GM12878 (cell line): Measurements from ENCODE around the gene GTF3C1. TPM values are rescaled to one million over a fixed set of nuclear protein-coding genes. Genes with fewer than 3 reads are reported as not detected.

Experiments
- ATAC-seq: fragments of 200-7000 bp; cut with Tn5 transposase; 3 replicates; pipeline ENCODE4 v1.9.1; 2020; ENCODE audit warnings: mild to moderate bottlenecking, moderate library complexity
- BruUV-seq: library from RNA; stranded (reverse); fragments of 400-500 nt; replicated peaks from 2 replicates; lab custom pipeline; 2021; lab: Mats Ljungman, UMichigan
- CTCF ChIA-PET: fragments of 300-600 bp; sonication (Branson Sonifier 250); formaldehyde crosslinking; extraction: SDS; loops from one replicate; lab custom pipeline; 2021; ENCODE audit warnings: inconsistent platforms; lab: Yijun Ruan, JAX
- POLR2A ChIA-PET: fragments of 350-600 bp; formaldehyde crosslinking; extraction: SDS; loops from one replicate; lab custom pipeline; 2021; ENCODE audit warnings: inconsistent platforms; lab: Charles Lee
- RAD21 ChIA-PET: fragments of 300-600 bp; sonication (Branson Sonifier 250); formaldehyde crosslinking; loops from one replicate; lab custom pipeline; 2023; ENCODE audit warnings: antibody characterized with exemption; ENCODE audit not compliant: unreplicated experiment; lab: Charles Lee
- SMC1A ChIA-PET: fragments of 300-600 bp; sonication (Branson Sonifier 250); formaldehyde crosslinking; loops from one replicate; lab custom pipeline; 2023; ENCODE audit not compliant: unreplicated experiment, uncharacterized antibody; lab: Charles Lee
- DNase-seq: peaks from one replicate; pipeline ENCODE4 v3.0.0-alpha.2; 2011; ENCODE audit warnings: low read depth, low spot score
- FAIRE-seq: peaks from 3 replicates; lab custom pipeline; 2011; peaks lifted over from hg19 to GRCh38; lab: Jason Lieb, UNC
- H2AFZ ChIP-seq: 2 replicates; pipeline ENCODE4 v1.6.0; 2011; ENCODE audit warnings: low read depth, low read length, control low read depth; ENCODE audit not compliant: control insufficient read depth
- H3K27ac ChIP-seq: 2 replicates; pipeline ENCODE4 v1.5.1; 2011; ENCODE audit warnings: control low read depth; ENCODE audit not compliant: control insufficient read depth, insufficient read depth
- H3K27me3 ChIP-seq, 2 experiments: replicated peaks in 1 of 2; 2 replicates each; pipeline versions ENCODE4 v1.6.0 to v1.6.1; 2011; ENCODE audit warnings: low read length in 1 of 2; ENCODE audit not compliant: control insufficient read depth in 2 of 2, insufficient read depth in 2 of 2
- H3K36me3 ChIP-seq, 2 experiments: 2 replicates each; pipeline ENCODE4 v1.5.1; 2011; ENCODE audit warnings: low read length in 1 of 2; ENCODE audit not compliant: control insufficient read depth in 2 of 2, insufficient read depth in 2 of 2
- H3K4me1 ChIP-seq: 2 replicates; pipeline ENCODE4 v1.6.1; 2011; ENCODE audit warnings: mild to moderate bottlenecking, low read length, moderate library complexity, mixed read lengths; ENCODE audit not compliant: control insufficient read depth, insufficient read depth
- H3K4me2 ChIP-seq: 2 replicates; pipeline ENCODE4 v1.6.0; 2011; ENCODE audit warnings: control low read depth; ENCODE audit not compliant: control insufficient read depth, insufficient read depth
- H3K4me3 ChIP-seq: fragments of 200-600 bp; sonication (generic); 2 replicates; pipeline ENCODE4 v1.5.1; 2016
- H3K79me2 ChIP-seq: 2 replicates; pipeline ENCODE4 v1.6.0; 2011; ENCODE audit warnings: low read length; ENCODE audit not compliant: control insufficient read depth, insufficient read depth
- H3K9ac ChIP-seq: 2 replicates; pipeline ENCODE4 v1.8.0; 2011; ENCODE audit warnings: low read length, control low read depth, mixed read lengths; ENCODE audit not compliant: control insufficient read depth, insufficient read depth
- H3K9me3 ChIP-seq: replicated peaks from 3 replicates; pipeline ENCODE4 v1.5.1; 2011; ENCODE audit warnings: mild to moderate bottlenecking, low read length; ENCODE audit not compliant: control insufficient read depth, insufficient read depth
- H4K20me1 ChIP-seq: 2 replicates; pipeline ENCODE4 v1.6.0; 2011; ENCODE audit not compliant: control insufficient read depth, insufficient read depth
- BCL11A ChIP-seq: IDR thresholded peaks from 2 replicates; pipeline ENCODE4 v1.6.1; 2011; ENCODE audit warnings: low read depth, low read length
- ELK1 ChIP-seq: IDR thresholded peaks from 2 replicates; pipeline ENCODE4 v1.6.1; 2012; ENCODE audit warnings: low read depth, low read length, improper control_type of control experiment
- IRF5 ChIP-seq: fragments of 450-650 bp; IDR thresholded peaks from 2 replicates; pipeline ENCODE4 v1.6.1; 2017; ENCODE audit warnings: borderline replicate concordance
- MTA2 ChIP-seq: fragments of 450-650 bp; IDR thresholded peaks from 2 replicates; pipeline ENCODE4 v1.6.1; 2016; ENCODE audit warnings: low read depth, mild to moderate bottlenecking, moderate library complexity
- RAD21 ChIP-seq: IDR thresholded peaks from 2 replicates; pipeline ENCODE4 v1.6.1; 2011; ENCODE audit warnings: mild to moderate bottlenecking, low read depth, low read length, moderate library complexity; ENCODE audit not compliant: insufficient read depth
- RAD51 ChIP-seq: fragments of 450-650 bp; IDR thresholded peaks from 2 replicates; pipeline ENCODE4 v1.6.1; 2016; ENCODE audit warnings: moderate library complexity, mild to moderate bottlenecking, inconsistent platforms
- RFX5 ChIP-seq: IDR thresholded peaks from 2 replicates; pipeline ENCODE4 v1.6.1; 2011; ENCODE audit warnings: low read depth, low read length, improper control_type of control experiment
- ZNF217 ChIP-seq: fragments of 450-650 bp; IDR thresholded peaks from 2 replicates; pipeline ENCODE4 v1.6.1; 2017; ENCODE audit warnings: antibody characterized with exemption, mild to moderate bottlenecking
- WGBS: methylation state at CpG from one replicate; pipeline ENCODE4 v1.1.6; 2016; ENCODE audit warnings: low lambda C conversion rate; ENCODE audit not compliant: insufficient replicate concordance, insufficient coverage; ENCODE audit errors: missing lambda C conversion rate; 5-methylcytosine and 5-hydroxymethylcytosine counted together
- in situ Hi-C: fragments of 300-500 bp; cut with MboI; formaldehyde crosslinking; loops from 9 replicates; pipeline ENCODE4 v1.14.3; 2018; ENCODE audit warnings: mixed read lengths
- intact Hi-C: fragments of 100-400 bp; cut with micrococcal nuclease; formaldehyde crosslinking; loops from one replicate; pipeline ENCODE4 v1.14.2; 2022; ENCODE audit not compliant: unreplicated experiment
- polyA plus RNA-seq, 11 experiments: library from polyadenylated mRNA; depleted of rRNA in 4 of 11; unstranded in 6 of 11; stranded (reverse) in 5 of 11; fragments of >200 nt; fragmentation: Nextera tagmentation in 4 of 11; fragmentation: Illumina TruSeq in 1 of 11; extraction: Ambion mirVana in 4 of 11; extraction: Trizol in 1 of 11; gene quantifications; 1 replicate in 1 of 11; 2 replicates in 10 of 11; pipeline versions ENCODE4 v1.2.1 to v1.2.3, GENCODE V29; 2011 to 2016; ENCODE audit warnings: inconsistent platforms in 2 of 11, missing spikeins in 2 of 11, low read depth in 1 of 11
- total RNA-seq, 4 experiments: library from RNA; depleted of rRNA in 3 of 4; stranded (reverse); fragments of >200 nt in 3 of 4; fragmentation: Illumina TruSeq in 1 of 4; extraction: Trizol in 1 of 4; gene quantifications; 2 replicates each; pipeline versions ENCODE4 v1.2.1 to v1.2.3, GENCODE V29; 2013 to 2021

GTF3C1 gene
- total and polyA plus RNA-seq, 10 of the 15 experiments (the other 5 are each of a cell fraction or from before 2014, with no cell fraction given) = 0.98 to 60.9 (median 34.3) TPM

GRCh38 chr16:27413956-27414355, 135.8 kb downstream of the GTF3C1 start (continued):
- TF ChIP-seq IRF5 (no peak), MTA2 (no peak), RAD21 (no peak), RAD51 (no peak), RFX5 (no peak), BCL11A (no peak)

GRCh38 chr16:27410761-27411160, 139.0 kb downstream of the GTF3C1 start:
- no peak for DNase-seq
- no TSS peak for BruUV-seq
- H2AFZ ChIP-seq = no peak overlapping the region
- H3K4me3 ChIP-seq = peak overlapping the region; percentile 67; the same call in 1 of the 2 replicates
- CTCF ChIA-PET = interaction anchor here (0.9 to 1.2 kb wide), 4 partner anchors 8 to 40 kb away, joined by 3 to 6 read pairs (median 4); no protein-coding TSS in a partner anchor
- H3K9ac ChIP-seq = no peak overlapping the region
- peaks cover 96% of the 10 kb centered on the region for H3K79me2 ChIP-seq
- H4K20me1 ChIP-seq = no peaks in the 10 kb centered on the region; the same call in 1 of the 2 replicates
- no peaks in the 10 kb centered on the region for H3K27me3 ChIP-seq
- in situ Hi-C loops (no loop called here), intact Hi-C loops (no loop called here)
- no peak overlapping the region for H3K27ac ChIP-seq
- H3K36me3 ChIP-seq = peaks cover 0 to 23% of the 10 kb centered on the region in 2 experiments
- RAD21 ChIA-PET = interaction anchor here (1.0 to 1.2 kb wide), 3 partner anchors 12 to 45 kb away, joined by 3 to 6 read pairs (median 4); no protein-coding TSS in a partner anchor
- POLR2A ChIA-PET = interaction anchor here (0.7 to 1.8 kb wide), 5 partner anchors 10 to 36 kb away, joined by 4 to 6 read pairs (median 5); no protein-coding TSS in a partner anchor
- peak overlapping the region; percentile 38; the same call in 1 of the 2 replicates for H3K4me2 ChIP-seq
- peaks cover 12% of the 10 kb centered on the region for H3K9me3 ChIP-seq
- peaks cover 27% of the 10 kb centered on the region for H3K4me1 ChIP-seq
- SMC1A ChIA-PET = interaction anchor here (0.6 to 1.8 kb wide), 8 partner anchors 10 to 40 kb away, joined by 3 to 12 read pairs (median 4); no protein-coding TSS in a partner anchor
- WGBS = 88% methylated on average over 1 of the region's 1 CpG
- FAIRE-seq = no peak
- TF ChIP-seq ZNF217 (0 out of 2 replicates have a peak, but pooled peaks have one; percentile 39), ELK1 (no peak)
- ATAC-seq = no peak

Other genes with a start within 250 kb of the GTF3C1 start
- gene IL4R, start 235.9 kb downstream of the GTF3C1 start, total RNA-seq (2014; rRNA removed) = 36.5 and 39.0 TPM in 2 replicates
- 33.8 and 34.3 TPM in 2 replicates for gene IL4R, start 235.9 kb downstream of the GTF3C1 start, total RNA-seq (2014; rRNA removed; fragmentation: Illumina TruSeq; extraction: Trizol)
- gene IL4R, start 235.9 kb downstream of the GTF3C1 start, total RNA-seq (2021) = 69.5 and 70.4 TPM in 2 replicates
- 42.8 and 69.2 TPM in 2 replicates for gene IL4R, start 235.9 kb downstream of the GTF3C1 start, polyA plus RNA-seq (2011; rRNA removed)
- 19.4 and 39.4 TPM in 2 replicates for gene IL4R, start 235.9 kb downstream of the GTF3C1 start, polyA plus RNA-seq (2014; fragmentation: Illumina TruSeq; extraction: Trizol)
- gene IL4R, start 235.9 kb downstream of the GTF3C1 start, polyA plus RNA-seq (2014; fragmentation: Nextera tagmentation; extraction: Ambion mirVana) = 1 to 10 TPM; 2.6 to 8.5 TPM
- gene IL4R, start 235.9 kb downstream of the GTF3C1 start, polyA plus RNA-seq (2014; rRNA removed) = 67.3 and 68.6 TPM in 2 replicates
- gene IL4R, start 235.9 kb downstream of the GTF3C1 start, polyA plus RNA-seq (2016; fragmentation: Nextera tagmentation; extraction: Ambion mirVana) = 10 to 100 TPM; 13.8 to 17.6 TPM
- 106 and 109 TPM in 2 replicates for gene IL21R, start 147.7 kb downstream of the GTF3C1 start, total RNA-seq (2014; rRNA removed)
- 62.9 and 66.9 TPM in 2 replicates for gene IL21R, start 147.7 kb downstream of the GTF3C1 start, total RNA-seq (2014; rRNA removed; fragmentation: Illumina TruSeq; extraction: Trizol)
- gene IL21R, start 147.7 kb downstream of the GTF3C1 start, total RNA-seq (2021) = 138 and 141 TPM in 2 replicates
- 23.2 and 57.2 TPM in 2 replicates for gene IL21R, start 147.7 kb downstream of the GTF3C1 start, polyA plus RNA-seq (2011; rRNA removed)
- 32.4 and 59.2 TPM in 2 replicates for gene IL21R, start 147.7 kb downstream of the GTF3C1 start, polyA plus RNA-seq (2014; fragmentation: Illumina TruSeq; extraction: Trizol)
- gene IL21R, start 147.7 kb downstream of the GTF3C1 start, polyA plus RNA-seq (2014; fragmentation: Nextera tagmentation; extraction: Ambion mirVana) = 1 to 10 TPM; 5.3 to 9.7 TPM
- 98.0 and 108 TPM in 2 replicates for gene IL21R, start 147.7 kb downstream of the GTF3C1 start, polyA plus RNA-seq (2014; rRNA removed)
- gene IL21R, start 147.7 kb downstream of the GTF3C1 start, polyA plus RNA-seq (2016; fragmentation: Nextera tagmentation; extraction: Ambion mirVana) = 100 to 1,000 TPM; 115 to 129 TPM
- gene KATNIP, start 231 bp upstream of the GTF3C1 start, total RNA-seq (2014; rRNA removed) = 8.0 and 8.2 TPM in 2 replicates
- gene KATNIP, start 231 bp upstream of the GTF3C1 start, total RNA-seq (2014; rRNA removed; fragmentation: Illumina TruSeq; extraction: Trizol) = 8.2 and 9.7 TPM in 2 replicates
- 9.7 and 13.8 TPM in 2 replicates for gene KATNIP, start 231 bp upstream of the GTF3C1 start, total RNA-seq (2021)
- 6.6 and 9.6 TPM in 2 replicates for gene KATNIP, start 231 bp upstream of the GTF3C1 start, polyA plus RNA-seq (2011; rRNA removed)
- gene KATNIP, start 231 bp upstream of the GTF3C1 start, polyA plus RNA-seq (2014; fragmentation: Illumina TruSeq; extraction: Trizol) = 9.7 and 11.4 TPM in 2 replicates
- gene KATNIP, start 231 bp upstream of the GTF3C1 start, polyA plus RNA-seq (2014; fragmentation: Nextera tagmentation; extraction: Ambion mirVana) = 1 to 10 TPM; 1.6 to 2.5 TPM
- 7.2 and 9.0 TPM in 2 replicates for gene KATNIP, start 231 bp upstream of the GTF3C1 start, polyA plus RNA-seq (2014; rRNA removed)
- gene KATNIP, start 231 bp upstream of the GTF3C1 start, polyA plus RNA-seq (2016; fragmentation: Nextera tagmentation; extraction: Ambion mirVana) = 10 to 100 TPM in 1 of 2 experiments, 1 to 10 TPM in 1; 8.6 to 10.7 TPM